Left ventricle myocardium inferior (tissue), 1 donor: ENCODE measurements around the gene UBE2F. TPM values are rescaled to one million over a fixed set of nuclear protein-coding genes. Genes with fewer than 3 reads are reported as not detected.
"Not testable (repeated sequence)": the region's sequence is repeated elsewhere in the genome, so short reads cannot be mapped to it uniquely, and the experiment has no call there.

ENCODE experiments used
- DNase-seq: peaks from one replicate; pipeline ENCODE4 v3.0.0-alpha.2; 2020
- H3K27ac ChIP-seq: fragments of 200-600 bp; replicated peaks from 2 replicates; pipeline ENCODE4 v1.8.0; 2021
- H3K27me3 ChIP-seq: fragments of 200-600 bp; 2 replicates; pipeline ENCODE4 v1.8.0; 2021; ENCODE audit warnings: low read depth
- H3K36me3 ChIP-seq: fragments of 200-600 bp; 2 replicates; pipeline ENCODE4 v1.8.0; 2021
- H3K4me1 ChIP-seq: fragments of 200-600 bp; 2 replicates; pipeline ENCODE4 v1.8.0; 2021
- H3K4me3 ChIP-seq: fragments of 200-600 bp; 2 replicates; pipeline ENCODE4 v1.8.0; 2021; ENCODE audit warnings: mild to moderate bottlenecking, moderate library complexity
- H3K9me3 ChIP-seq: fragments of 200-600 bp; replicated peaks from 2 replicates; pipeline ENCODE4 v1.8.0; 2021
- CTCF ChIP-seq: fragments of 200-600 bp; IDR thresholded peaks from 2 replicates; pipeline ENCODE4 v1.8.0; 2021; ENCODE audit warnings: antibody characterized with exemption, mild to moderate bottlenecking, borderline replicate concordance
- intact Hi-C: fragments of 100-400 bp; cut with micrococcal nuclease; formaldehyde crosslinking; loops from one replicate; pipeline ENCODE4 v1.11.0; 2022
- total RNA-seq: library from RNA; stranded (reverse); fragmentation: NEBNext Ultra II Directional; extraction: Animal tissue kit (Norgen Biotek cat#: 25700); gene quantifications from one replicate; pipeline ENCODE4 v1.2.1, GENCODE V29; 2021
- donor health status: DM: no; HTN: yes; CAD: no; lungs with severe emphysema.

The UBE2F gene
- total RNA-seq, 1 donor from 2014 or later = 63.5 TPM

- no peaks in the 10 kb centered on the region for H3K27me3 ChIP-seq
- H3K4me3 ChIP-seq = no peak overlapping the region
- TF ChIP-seq CTCF = no peak
- H3K27ac ChIP-seq = no peak overlapping the region
- intact Hi-C loops = no loop called here
- H3K4me1 ChIP-seq = no peaks in the 10 kb centered on the region
- H3K9me3 ChIP-seq = peaks cover 6% of the 10 kb centered on the region
- no peak for DNase-seq
- no peaks in the 10 kb centered on the region for H3K36me3 ChIP-seq
Measured at GRCh38 chr2:238053191-238053776, 86.5 kb downstream of the UBE2F start.

GRCh38 chr2:238055841-238056240 is 89.0 kb downstream of the UBE2F start:
- TF ChIP-seq CTCF = no peak
- intact Hi-C loops = no loop called here

GRCh38 chr2:238057696-238058575 is 91.1 kb downstream of the UBE2F start:
- DNase-seq, H3K27me3 ChIP-seq, H3K4me3 ChIP-seq, H3K36me3 ChIP-seq, intact Hi-C loops, H3K27ac ChIP-seq, H3K9me3 ChIP-seq: not testable (repeated sequence)
- H3K4me1 ChIP-seq = peaks cover 31% of the 10 kb centered on the region

More at GRCh38 chr2:238055841-238056240, 89.0 kb downstream of the UBE2F start:
- no peaks in the 10 kb centered on the region for H3K36me3 ChIP-seq
- H3K27ac ChIP-seq = no peak overlapping the region
- DNase-seq = no peak
- H3K9me3 ChIP-seq = no peaks in the 10 kb centered on the region
- H3K4me1 ChIP-seq = peaks cover 16% of the 10 kb centered on the region
- H3K27me3 ChIP-seq = no peaks in the 10 kb centered on the region
- H3K4me3 ChIP-seq = no peak overlapping the region

GRCh38 chr2:238059505-238059904 is 92.7 kb downstream of the UBE2F start:
- no peak for TF ChIP-seq CTCF
- H3K27me3 ChIP-seq = no peaks in the 10 kb centered on the region
- H3K36me3 ChIP-seq = peaks cover 3% of the 10 kb centered on the region
- H3K9me3 ChIP-seq = no peaks in the 10 kb centered on the region
- intact Hi-C loops = no loop called here
- no peak overlapping the region for H3K27ac ChIP-seq
- H3K4me1 ChIP-seq = peaks cover 31% of the 10 kb centered on the region
- no peak for DNase-seq
- H3K4me3 ChIP-seq = peak overlapping the region; percentile 99

GRCh38 chr2:238060096-238060541 is 93.3 kb downstream of the UBE2F start:
- Histone ChIP-seq H3K27ac (peak overlapping the region; percentile 90), H3K9me3 (no peaks in the 10 kb centered on the region), H3K4me3 (peak overlapping the region; percentile 99), H3K27me3 (no peaks in the 10 kb centered on the region), H3K36me3 (peaks cover 9% of the 10 kb centered on the region), H3K4me1 (peaks cover 31% of the 10 kb centered on the region)
- no peak for TF ChIP-seq CTCF
- intact Hi-C loops = no loop called here
- no peak for DNase-seq
